Measurements from ENCODE around the gene SULT1A2. TPM values are rescaled to one million over a fixed set of nuclear protein-coding genes. Genes with fewer than 3 reads are reported as not detected.
"Not testable (repeated sequence)": the region's sequence is repeated elsewhere in the genome, so short reads cannot be mapped to it uniquely, and the experiment has no call there.

SULT1A2 gene
- total and polyA plus RNA-seq, 2 donors from 2014 or later = 1.1 to 13.3 TPM

DNA sequence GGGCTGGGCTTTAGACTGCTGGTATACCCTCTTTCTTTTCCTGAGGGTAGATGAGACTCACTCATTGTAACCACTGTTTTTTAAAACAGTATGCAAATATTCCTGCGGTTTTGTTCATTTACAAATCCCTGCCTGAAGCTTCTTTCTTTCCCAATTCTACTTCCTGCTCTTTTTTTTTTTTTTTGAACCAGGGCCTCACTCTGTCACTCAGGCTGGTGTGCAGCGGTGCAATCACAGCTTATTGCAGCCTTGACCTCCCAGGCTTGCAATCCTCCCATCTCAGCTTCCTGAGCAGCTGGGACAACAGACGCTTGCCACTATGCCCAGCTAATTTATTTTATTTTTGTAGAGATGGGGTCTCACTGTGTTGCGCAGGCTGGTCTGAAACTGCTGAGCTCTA lies 21.0 kb upstream of the SULT1A2 start:
- Histone ChIP-seq H3K9me3 (ENCODE audit: control insufficient read depth in 2 of 3, insufficient read depth in 1 of 3, low read length in 3 of 3) (no peaks in the 10 kb centered on the region), H3K27me3 (ENCODE audit: control insufficient read depth, insufficient read depth, low read length) (no peaks in the 10 kb centered on the region), H3K9ac (ENCODE audit: low read length in 3 of 3) (no peak overlapping the region), H3K27ac (ENCODE audit: low read depth in 2 of 2, low read length in 2 of 2) (no peak overlapping the region), H3K36me3 (ENCODE audit: control insufficient read depth in 2 of 3, insufficient read depth in 3 of 3, low read length in 3 of 3) (no peaks in the 10 kb centered on the region), H3K4me3 (ENCODE audit: low read length in 3 of 3) (no peak overlapping the region), H3K4me1 (ENCODE audit: control insufficient read depth in 2 of 3, insufficient read depth in 2 of 3, low read depth in 1 of 3, low read length in 3 of 3) (no peaks in the 10 kb centered on the region)
- intact Hi-C loops (cut with DNase I) = no loop called here
- DNase-seq (peak in 4 of 5 donors; percentile 71 to 83 (median 80)), FAIRE-seq (no peak)
- TF ChIP-seq, protein P1, sequence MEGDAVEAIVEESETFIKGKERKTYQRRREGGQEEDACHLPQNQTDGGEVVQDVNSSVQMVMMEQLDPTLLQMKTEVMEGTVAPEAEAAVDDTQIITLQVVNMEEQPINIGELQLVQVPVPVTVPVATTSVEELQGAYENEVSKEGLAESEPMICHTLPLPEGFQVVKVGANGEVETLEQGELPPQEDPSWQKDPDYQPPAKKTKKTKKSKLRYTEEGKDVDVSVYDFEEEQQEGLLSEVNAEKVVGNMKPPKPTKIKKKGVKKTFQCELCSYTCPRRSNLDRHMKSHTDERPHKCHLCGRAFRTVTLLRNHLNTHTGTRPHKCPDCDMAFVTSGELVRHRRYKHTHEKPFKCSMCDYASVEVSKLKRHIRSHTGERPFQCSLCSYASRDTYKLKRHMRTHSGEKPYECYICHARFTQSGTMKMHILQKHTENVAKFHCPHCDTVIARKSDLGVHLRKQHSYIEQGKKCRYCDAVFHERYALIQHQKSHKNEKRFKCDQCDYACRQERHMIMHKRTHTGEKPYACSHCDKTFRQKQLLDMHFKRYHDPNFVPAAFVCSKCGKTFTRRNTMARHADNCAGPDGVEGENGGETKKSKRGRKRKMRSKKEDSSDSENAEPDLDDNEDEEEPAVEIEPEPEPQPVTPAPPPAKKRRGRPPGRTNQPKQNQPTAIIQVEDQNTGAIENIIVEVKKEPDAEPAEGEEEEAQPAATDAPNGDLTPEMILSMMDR (IDR thresholded peaks at IDR 0.05; ENCODE audit: borderline replicate concordance, extremely low read depth, insufficient read depth) = no peak

DNA sequence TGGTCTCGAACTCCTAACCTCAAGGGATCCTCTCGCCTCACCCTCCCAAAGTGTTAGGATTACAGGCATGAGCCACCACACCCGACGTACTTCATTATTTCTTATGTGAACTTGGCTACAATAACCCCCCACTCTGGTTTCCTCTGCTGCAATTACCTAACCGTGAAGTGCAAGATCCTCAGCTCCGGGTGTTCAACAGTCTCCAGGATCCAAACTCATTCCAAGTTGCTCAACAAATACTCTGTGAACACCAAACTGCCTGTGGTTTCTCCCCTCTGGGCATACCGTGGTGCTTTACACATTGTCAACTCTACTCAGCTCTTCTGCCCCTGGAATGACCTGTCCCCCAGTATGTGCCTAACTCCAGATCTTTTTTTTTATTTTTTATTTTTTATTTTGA lies 19.8 kb upstream of the SULT1A2 start:
- no peaks in the 10 kb centered on the region for H3K36me3 ChIP-seq (ENCODE audit: control insufficient read depth in 2 of 3, insufficient read depth in 3 of 3, low read length in 3 of 3)
- no peaks in the 10 kb centered on the region for H3K27me3 ChIP-seq (ENCODE audit: control insufficient read depth, insufficient read depth, low read length)
- no peak overlapping the region for H3K4me3 ChIP-seq (ENCODE audit: low read length in 3 of 3)
- DNase-seq (no peak), FAIRE-seq (no peak)
- H3K9ac ChIP-seq (ENCODE audit: low read length in 3 of 3) = no peak overlapping the region
- TF ChIP-seq, protein P1 (IDR thresholded peaks at IDR 0.05; ENCODE audit: borderline replicate concordance, extremely low read depth, insufficient read depth) = no peak
- no peaks in the 10 kb centered on the region for H3K4me1 ChIP-seq (ENCODE audit: control insufficient read depth in 2 of 3, insufficient read depth in 2 of 3, low read depth in 1 of 3, low read length in 3 of 3)
- H3K27ac ChIP-seq (ENCODE audit: low read depth in 2 of 2, low read length in 2 of 2) = no peak overlapping the region
- intact Hi-C loops (cut with DNase I) = no loop called here
- H3K9me3 ChIP-seq (ENCODE audit: control insufficient read depth in 2 of 3, insufficient read depth in 1 of 3, low read length in 3 of 3) = no peaks in the 10 kb centered on the region

DNA sequence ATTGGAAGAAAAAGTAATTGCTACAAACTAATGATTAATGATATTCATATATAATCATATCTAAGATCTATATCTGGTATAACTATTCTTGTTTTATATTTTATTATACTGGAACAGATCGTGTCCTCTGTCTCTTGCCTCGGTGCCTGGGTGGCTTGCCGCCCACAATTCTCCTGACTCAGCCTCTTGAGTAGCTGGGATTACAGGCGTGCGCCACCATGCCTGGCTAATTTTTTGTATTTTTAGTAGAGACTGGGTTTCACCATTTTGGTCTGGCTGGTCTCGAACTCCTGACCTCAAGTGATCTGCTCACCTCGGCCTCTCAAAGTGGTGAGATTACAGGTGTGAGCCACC lies 19.4 kb upstream of the SULT1A2 start:
- H3K4me1 ChIP-seq (ENCODE audit: control insufficient read depth in 2 of 3, insufficient read depth in 2 of 3, low read depth in 1 of 3, low read length in 3 of 3); H3K9me3 ChIP-seq (ENCODE audit: control insufficient read depth in 2 of 3, insufficient read depth in 1 of 3, low read length in 3 of 3); FAIRE-seq; H3K36me3 ChIP-seq (ENCODE audit: control insufficient read depth in 2 of 3, insufficient read depth in 3 of 3, low read length in 3 of 3); H3K9ac ChIP-seq (ENCODE audit: low read length in 3 of 3); intact Hi-C loops (cut with DNase I); H3K4me3 ChIP-seq (ENCODE audit: low read length in 3 of 3); H3K27me3 ChIP-seq (ENCODE audit: control insufficient read depth, insufficient read depth, low read length); DNase-seq; H3K27ac ChIP-seq (ENCODE audit: low read depth in 2 of 2, low read length in 2 of 2): not testable (repeated sequence)

DNA sequence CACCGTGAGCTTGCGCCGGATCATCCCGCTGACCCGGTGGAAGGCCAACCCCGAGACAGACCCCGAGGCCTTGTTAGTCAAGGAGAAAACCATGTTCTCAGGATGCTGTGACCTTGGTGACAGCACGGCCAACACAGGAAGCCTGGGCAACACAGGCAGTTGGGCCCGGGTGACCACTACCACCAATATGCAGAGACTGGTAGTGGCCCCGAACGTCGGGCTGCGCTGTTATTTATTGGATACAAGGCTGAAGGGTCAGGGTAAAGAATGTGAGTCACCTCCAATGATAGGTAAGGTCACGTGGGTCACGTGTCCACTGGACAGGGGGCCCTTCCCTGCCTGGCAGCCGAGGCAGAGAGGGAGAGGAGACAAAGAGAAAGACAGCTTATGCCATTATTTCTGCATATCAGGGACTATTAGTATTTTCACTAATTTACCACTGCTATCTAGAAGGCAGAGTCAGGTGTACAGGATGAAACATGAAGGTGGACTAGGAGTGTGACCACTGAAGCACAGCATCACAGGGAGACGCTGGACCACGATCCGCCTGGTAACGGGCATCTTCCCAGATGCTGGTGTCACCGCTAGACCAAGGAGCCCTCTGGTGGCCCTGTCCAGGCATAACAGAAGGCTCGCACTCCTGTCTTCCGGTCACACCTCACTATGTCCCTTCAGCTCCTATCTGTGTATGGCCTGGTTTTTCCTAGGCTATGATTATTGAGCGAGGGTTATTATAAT lies 18.8 kb upstream of the SULT1A2 start:
- FAIRE-seq; H3K4me3 ChIP-seq (ENCODE audit: low read length in 3 of 3); H3K27me3 ChIP-seq (ENCODE audit: control insufficient read depth, insufficient read depth, low read length); H3K36me3 ChIP-seq (ENCODE audit: control insufficient read depth in 2 of 3, insufficient read depth in 3 of 3, low read length in 3 of 3); intact Hi-C loops (cut with DNase I); H3K9ac ChIP-seq (ENCODE audit: low read length in 3 of 3); H3K4me1 ChIP-seq (ENCODE audit: control insufficient read depth in 2 of 3, insufficient read depth in 2 of 3, low read depth in 1 of 3, low read length in 3 of 3); H3K27ac ChIP-seq (ENCODE audit: low read depth in 2 of 2, low read length in 2 of 2); H3K9me3 ChIP-seq (ENCODE audit: control insufficient read depth in 2 of 3, insufficient read depth in 1 of 3, low read length in 3 of 3): not testable (repeated sequence)
- DNase-seq = peak in 4 of 5 donors; percentile 53 to 71 (median 55)
- TF ChIP-seq, protein P1 (IDR thresholded peaks at IDR 0.05; ENCODE audit: borderline replicate concordance, extremely low read depth, insufficient read depth) = peak; percentile 35

DNA sequence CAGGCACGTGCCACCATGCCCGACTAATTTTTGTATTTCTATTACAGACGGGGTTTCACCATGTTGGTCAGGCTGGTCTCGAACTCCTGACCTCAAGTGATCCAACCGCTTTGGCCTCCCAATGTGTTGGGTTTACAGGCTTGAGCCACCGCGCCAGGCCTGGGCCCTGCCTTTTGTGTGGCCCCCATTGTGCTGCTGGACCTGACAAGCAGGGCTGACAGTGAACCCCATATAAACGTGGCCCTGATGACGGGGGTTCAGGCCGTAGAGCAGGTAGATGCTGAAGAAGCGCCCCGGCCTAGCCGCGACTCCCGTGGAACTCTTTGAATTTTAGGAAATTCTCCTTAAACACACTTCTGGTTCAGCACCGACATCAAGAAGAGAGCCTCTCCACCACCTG lies 17.7 kb upstream of the SULT1A2 start:
- H3K4me1 ChIP-seq (ENCODE audit: control insufficient read depth in 2 of 3, insufficient read depth in 2 of 3, low read depth in 1 of 3, low read length in 3 of 3); H3K27ac ChIP-seq (ENCODE audit: low read depth in 2 of 2, low read length in 2 of 2); DNase-seq; H3K9me3 ChIP-seq (ENCODE audit: control insufficient read depth in 2 of 3, insufficient read depth in 1 of 3, low read length in 3 of 3); H3K27me3 ChIP-seq (ENCODE audit: control insufficient read depth, insufficient read depth, low read length); intact Hi-C loops (cut with DNase I); H3K4me3 ChIP-seq (ENCODE audit: low read length in 3 of 3); H3K36me3 ChIP-seq (ENCODE audit: control insufficient read depth in 2 of 3, insufficient read depth in 3 of 3, low read length in 3 of 3); H3K9ac ChIP-seq (ENCODE audit: low read length in 3 of 3); FAIRE-seq: not testable (repeated sequence)

DNA sequence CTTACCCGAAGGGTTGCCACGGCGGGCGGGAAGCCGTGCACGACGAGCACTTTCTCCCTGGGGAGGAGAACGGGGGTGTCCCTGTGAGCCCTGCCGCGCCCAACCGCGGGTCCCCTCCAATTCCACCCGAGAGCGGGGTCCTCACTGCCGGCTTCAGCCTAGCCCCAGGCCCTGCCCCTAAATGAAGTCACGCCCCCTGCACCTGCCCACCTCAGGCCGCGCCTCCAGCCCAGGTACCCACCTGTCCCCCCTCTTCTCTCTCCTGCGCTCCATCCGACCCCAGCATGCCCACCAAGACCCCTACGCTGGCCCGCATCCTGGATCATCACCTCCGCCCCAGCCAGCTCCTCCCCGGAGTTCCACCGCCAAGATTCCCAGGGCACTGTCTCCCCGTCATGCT lies 17.1 kb upstream of the SULT1A2 start:
- H3K27me3 ChIP-seq (ENCODE audit: control insufficient read depth, insufficient read depth, low read length); H3K4me3 ChIP-seq (ENCODE audit: low read length in 3 of 3); H3K36me3 ChIP-seq (ENCODE audit: control insufficient read depth in 2 of 3, insufficient read depth in 3 of 3, low read length in 3 of 3); H3K27ac ChIP-seq (ENCODE audit: low read depth in 2 of 2, low read length in 2 of 2); FAIRE-seq; DNase-seq; intact Hi-C loops (cut with DNase I); H3K9me3 ChIP-seq (ENCODE audit: control insufficient read depth in 2 of 3, insufficient read depth in 1 of 3, low read length in 3 of 3); H3K9ac ChIP-seq (ENCODE audit: low read length in 3 of 3): not testable (repeated sequence)
- H3K4me1 ChIP-seq (ENCODE audit: control insufficient read depth in 2 of 3, insufficient read depth in 2 of 3, low read depth in 1 of 3, low read length in 3 of 3) = peaks cover 0 to 13% (median 10%) of the 10 kb centered on the region in 3 donors
